ELR (cell line): ENCODE results near the gene CHRD.
A peak's percentile ranks its signal among the peaks of the same experiment; 100 is the strongest.

ENCODE experiments used
- DNase-seq: peaks from one replicate; pipeline ENCODE4 v3.0.0-alpha.2; 2015; ENCODE audit warnings: low read depth

CHRD gene

DNA sequence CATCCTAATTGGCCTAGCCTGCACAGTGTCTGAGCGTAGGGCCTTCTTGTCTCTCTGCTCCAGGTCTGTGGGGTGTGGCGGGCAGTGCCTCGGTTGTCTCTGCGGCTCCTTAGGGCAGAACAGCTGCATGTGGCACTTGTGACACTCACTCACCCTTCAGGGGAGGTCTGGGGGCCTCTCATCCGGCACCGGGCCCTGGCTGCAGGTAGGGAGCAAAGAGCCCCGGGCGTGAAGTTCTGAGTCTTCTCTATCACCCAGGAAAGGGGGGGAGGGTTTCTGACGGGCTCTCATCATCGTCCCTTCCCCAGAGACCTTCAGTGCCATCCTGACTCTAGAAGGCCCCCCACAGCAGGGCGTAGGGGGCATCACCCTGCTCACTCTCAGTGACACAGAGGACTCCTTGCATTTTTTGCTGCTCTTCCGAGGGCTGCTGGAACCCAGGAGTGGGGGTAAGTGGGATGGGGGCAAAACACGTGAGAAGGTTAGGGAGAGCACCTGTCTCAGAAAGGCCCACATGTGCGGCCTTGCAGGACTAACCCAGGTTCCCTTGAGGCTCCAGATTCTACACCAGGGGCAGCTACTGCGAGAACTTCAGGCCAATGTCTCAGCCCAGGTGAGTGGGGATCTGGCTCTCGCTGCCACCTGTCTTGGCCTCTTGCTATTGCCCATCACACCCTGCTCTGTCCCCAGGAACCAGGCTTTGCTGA is 2.6 kb downstream of the CHRD start:
- no peak for DNase-seq

- no peak for DNase-seq
Observed at GRCh38 chr3:184383033-184383740, 3.3 kb downstream of the CHRD start.

GRCh38 chr3:184384342-184384741 is 4.5 kb downstream of the CHRD start:
- DNase-seq = no peak

DNA sequence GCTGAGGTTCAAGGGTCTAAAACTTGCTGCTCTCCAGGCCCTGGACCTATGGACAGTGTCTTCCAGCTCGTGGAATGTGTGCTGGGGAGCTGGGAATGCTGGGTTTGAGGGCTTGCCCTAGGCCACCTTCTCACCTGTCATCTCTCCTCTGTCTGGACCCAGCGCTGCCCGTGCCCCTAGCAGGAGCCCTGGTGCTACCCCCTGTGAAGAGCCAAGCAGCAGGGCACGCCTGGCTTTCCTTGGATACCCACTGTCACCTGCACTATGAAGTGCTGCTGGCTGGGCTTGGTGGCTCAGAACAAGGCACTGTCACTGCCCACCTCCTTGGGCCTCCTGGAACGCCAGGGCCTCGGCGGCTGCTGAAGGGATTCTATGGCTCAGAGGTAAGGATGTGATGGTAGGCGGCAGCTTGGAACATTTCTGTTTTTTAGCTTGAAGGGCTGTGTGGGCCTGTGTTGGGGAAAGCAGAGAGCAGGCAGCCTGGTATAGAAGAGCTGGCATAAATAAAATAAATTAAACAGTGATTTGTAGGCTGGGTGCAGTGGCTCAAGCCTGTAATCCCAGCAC is 5.1 kb downstream of the CHRD start:
- no peak for DNase-seq

DNA sequence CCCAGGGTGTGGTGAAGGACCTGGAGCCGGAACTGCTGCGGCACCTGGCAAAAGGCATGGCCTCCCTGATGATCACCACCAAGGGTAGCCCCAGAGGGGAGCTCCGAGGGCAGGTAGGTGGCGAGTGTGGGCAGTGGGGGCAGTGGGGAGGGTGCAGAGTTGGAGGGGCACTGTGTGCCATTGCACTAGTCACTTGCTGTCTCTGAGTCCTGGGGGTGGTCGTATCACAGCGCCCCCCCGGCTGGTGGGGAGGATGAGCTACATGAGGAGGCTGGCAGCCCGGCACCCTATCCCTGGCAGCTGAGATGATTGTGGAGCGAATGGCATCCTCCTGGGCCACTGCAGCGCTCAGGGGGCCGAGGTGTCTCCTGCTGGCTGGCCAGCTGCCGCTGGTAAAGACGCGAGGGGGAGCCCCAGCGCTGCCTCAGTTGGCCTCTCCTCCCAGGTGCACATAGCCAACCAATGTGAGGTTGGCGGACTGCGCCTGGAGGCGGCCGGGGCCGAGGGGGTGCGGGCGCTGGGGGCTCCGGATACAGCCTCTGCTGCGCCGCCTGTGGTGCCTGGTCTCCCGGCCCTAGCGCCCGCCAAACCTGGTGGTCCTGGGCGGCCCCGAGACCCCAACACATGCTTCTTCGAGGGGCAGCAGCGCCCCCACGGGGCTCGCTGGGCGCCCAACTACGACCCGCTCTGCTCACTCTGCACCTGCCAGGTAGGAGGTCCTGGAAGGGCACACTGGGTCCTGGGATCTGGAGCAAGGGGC is 6.4 kb downstream of the CHRD start:
- no peak for DNase-seq

- DNase-seq = no peak
Observed at GRCh38 chr3:184387174-184387714, 7.4 kb downstream of the CHRD start.

- DNase-seq = no peak
Observed at GRCh38 chr3:184388164-184388935, 8.5 kb downstream of the CHRD start.

GRCh38 chr3:184388936-184389230 is 9.0 kb downstream of the CHRD start:
- DNase-seq = no peak

DNA sequence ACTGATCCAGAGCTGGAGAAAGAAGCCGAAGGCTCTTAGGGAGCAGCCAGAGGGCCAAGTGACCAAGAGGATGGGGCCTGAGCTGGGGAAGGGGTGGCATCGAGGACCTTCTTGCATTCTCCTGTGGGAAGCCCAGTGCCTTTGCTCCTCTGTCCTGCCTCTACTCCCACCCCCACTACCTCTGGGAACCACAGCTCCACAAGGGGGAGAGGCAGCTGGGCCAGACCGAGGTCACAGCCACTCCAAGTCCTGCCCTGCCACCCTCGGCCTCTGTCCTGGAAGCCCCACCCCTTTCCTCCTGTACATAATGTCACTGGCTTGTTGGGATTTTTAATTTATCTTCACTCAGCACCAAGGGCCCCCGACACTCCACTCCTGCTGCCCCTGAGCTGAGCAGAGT is 9.5 kb downstream of the CHRD start:
- no peak for DNase-seq

DNA sequence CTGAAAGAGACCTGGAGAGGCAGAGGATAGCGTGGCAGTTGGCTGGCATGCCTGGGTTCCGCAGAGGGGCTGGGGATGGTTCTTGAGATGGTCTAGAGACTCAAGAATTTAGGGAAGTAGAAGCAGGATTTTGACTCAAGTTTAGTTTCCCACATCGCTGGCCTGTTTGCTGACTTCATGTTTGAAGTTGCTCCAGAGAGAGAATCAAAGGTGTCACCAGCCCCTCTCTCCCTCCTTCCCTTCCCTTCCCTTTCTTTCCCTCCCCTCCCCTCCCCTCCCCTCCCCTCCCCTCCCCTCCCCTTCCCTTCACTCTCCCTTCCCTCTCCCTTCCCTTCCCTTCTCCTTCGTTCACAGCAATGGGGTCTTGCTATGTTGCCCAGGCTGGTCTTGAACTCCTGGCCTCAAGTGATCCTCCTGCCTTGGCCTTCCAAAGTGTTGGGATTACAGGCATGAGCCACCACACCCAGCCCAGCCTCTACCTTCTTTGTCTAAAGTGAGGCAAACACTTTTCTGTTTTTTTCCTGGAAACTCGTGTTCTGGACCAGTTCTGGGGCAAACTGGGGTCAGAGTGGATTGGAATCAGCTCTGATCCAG is 10.2 kb downstream of the CHRD start:
- DNase-seq = no peak

GRCh38 chr3:184391266-184391665 is 11.4 kb downstream of the CHRD start:
- DNase-seq = peak; percentile 28

GRCh38 chr3:184395320-184395660 is 15.4 kb downstream of the CHRD start:
- no peak for DNase-seq

DNA sequence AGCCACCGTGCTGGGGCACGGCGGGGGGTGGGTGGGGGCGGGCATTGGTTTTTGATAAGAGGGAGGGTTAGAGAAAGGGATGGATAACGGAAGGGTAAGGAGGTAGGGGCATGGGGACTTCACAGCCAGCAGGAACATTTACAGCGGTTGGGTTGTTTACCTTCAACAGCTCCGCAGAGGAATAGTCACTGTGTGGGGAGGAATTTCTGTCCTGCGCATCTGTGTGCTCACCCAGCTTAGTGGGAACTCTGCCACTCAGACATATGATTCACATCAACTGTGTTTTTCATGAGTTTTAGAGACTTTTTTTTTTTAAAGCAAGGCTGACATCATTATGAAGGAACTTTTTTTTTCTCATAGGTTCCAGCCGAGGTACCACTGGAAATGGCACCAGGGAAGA is 19.6 kb downstream of the CHRD start:
- peak; percentile 84 for DNase-seq

DNA sequence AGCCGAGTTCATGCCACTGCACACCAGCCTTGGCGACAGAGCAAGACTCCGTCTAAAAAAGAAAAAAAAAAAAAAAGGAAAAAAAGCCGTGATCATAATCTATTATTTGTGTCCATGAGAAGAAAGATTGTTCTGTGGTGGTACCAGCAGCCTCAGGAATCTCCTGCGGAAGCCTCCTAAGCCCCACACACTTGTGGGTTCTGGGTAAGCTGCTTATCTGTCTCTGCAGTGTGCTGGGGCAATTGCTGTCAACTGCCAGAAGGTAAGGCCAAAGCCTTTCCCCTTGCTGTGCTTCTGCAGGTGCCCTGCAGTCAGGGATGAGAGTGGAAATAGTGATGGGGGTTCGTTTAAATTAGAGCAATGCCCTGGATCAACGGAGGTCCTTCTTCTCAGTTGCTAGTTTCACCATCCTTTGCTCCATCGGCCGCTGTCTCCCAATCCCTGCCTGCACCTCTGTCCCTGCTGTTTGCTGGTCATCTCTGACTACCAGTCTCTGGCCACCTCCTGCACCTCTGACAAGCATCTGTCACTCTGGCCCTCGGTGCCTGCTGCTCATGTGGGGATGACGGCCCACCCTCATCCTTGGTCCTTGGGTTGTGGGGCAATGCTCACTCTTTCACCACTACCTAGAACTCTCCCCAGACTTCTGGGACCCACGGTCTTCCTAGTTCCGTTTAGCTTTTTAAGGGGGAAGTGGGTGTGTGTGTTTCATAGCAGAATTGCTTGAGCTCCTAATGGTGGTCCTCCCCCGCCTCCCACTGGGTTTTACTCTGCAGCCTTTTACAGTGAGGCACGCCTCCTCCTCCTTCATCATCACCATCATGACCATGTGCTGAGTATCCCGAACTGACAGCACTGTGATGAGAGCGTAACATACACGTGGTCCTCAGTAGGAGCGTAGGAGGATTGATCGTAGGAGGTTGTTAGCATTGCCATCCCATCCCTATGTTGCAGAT is 25.5 kb downstream of the CHRD start:
- DNase-seq = no peak

GRCh38 chr3:184409331-184409926 is 29.6 kb downstream of the CHRD start:
- DNase-seq = no peak

GRCh38 chr3:184409946-184410500 is 30.2 kb downstream of the CHRD start:
- no peak for DNase-seq

- DNase-seq = no peak
Observed at GRCh38 chr3:184414418-184415202, 34.8 kb downstream of the CHRD start.

- DNase-seq = no peak
Observed at GRCh38 chr3:184415203-184415490, 35.3 kb downstream of the CHRD start.
